GM23248 (cell line): ENCODE results near the gene ETFA. TPM values are rescaled to one million over a fixed set of nuclear protein-coding genes. Genes with fewer than 3 reads are reported as not detected.

Experiments
- DNase-seq: peaks from one replicate; pipeline ENCODE4 v3.0.0-alpha.2; 2015
- H2AFZ ChIP-seq: fragments of 200-600 bp; sonication (generic); 2 replicates; pipeline ENCODE4 v1.6.1; 2016; ENCODE audit warnings: antibody characterized with exemption
- H3F3A ChIP-seq: fragments of 200-600 bp; sonication (generic); 2 replicates; pipeline ENCODE4 v1.6.1; 2016; ENCODE audit warnings: mild to moderate bottlenecking, antibody characterized with exemption, mixed run types; ENCODE audit not compliant: insufficient read depth
- H3K27ac ChIP-seq: fragments of 200-600 bp; sonication (generic); 2 replicates; pipeline ENCODE4 v1.5.1; 2016; ENCODE audit warnings: mild to moderate bottlenecking
- H3K27me3 ChIP-seq: fragments of 200-600 bp; sonication (generic); replicated peaks from 2 replicates; pipeline ENCODE4 v1.6.1; 2016; ENCODE audit warnings: mild to moderate bottlenecking; ENCODE audit not compliant: insufficient read depth
- H3K36me3 ChIP-seq: fragments of 200-600 bp; sonication (generic); 2 replicates; pipeline ENCODE4 v1.6.1; 2016; ENCODE audit warnings: low read depth, mild to moderate bottlenecking
- H3K4me1 ChIP-seq: fragments of 200-600 bp; sonication (generic); 2 replicates; pipeline ENCODE4 v1.6.1; 2016; ENCODE audit warnings: mild to moderate bottlenecking; ENCODE audit not compliant: insufficient read depth
- H3K4me2 ChIP-seq: fragments of 200-600 bp; sonication (generic); one replicate; pipeline ENCODE4 v1.6.1; 2016; ENCODE audit warnings: mild to moderate bottlenecking; ENCODE audit not compliant: unreplicated experiment
- H3K4me3 ChIP-seq: fragments of 200-600 bp; sonication (generic); 2 replicates; pipeline ENCODE4 v1.5.1; 2016; ENCODE audit warnings: mild to moderate bottlenecking
- H3K79me2 ChIP-seq: fragments of 200-600 bp; sonication (generic); 2 replicates; pipeline ENCODE4 v1.6.1; 2016; ENCODE audit warnings: mild to moderate bottlenecking; ENCODE audit not compliant: insufficient read depth
- H3K9ac ChIP-seq: fragments of 200-600 bp; sonication (generic); 2 replicates; pipeline ENCODE4 v1.6.1; 2016; ENCODE audit warnings: mild to moderate bottlenecking
- H3K9me2 ChIP-seq: fragments of 200-600 bp; sonication (generic); 2 replicates; pipeline ENCODE4 v1.6.1; 2016; ENCODE audit warnings: mixed run types, mild to moderate bottlenecking, moderate library complexity; ENCODE audit not compliant: insufficient read depth
- H3K9me3 ChIP-seq: fragments of 200-600 bp; sonication (generic); one replicate; pipeline ENCODE4 v1.6.1; 2017; ENCODE audit warnings: low read depth
- H4K20me1 ChIP-seq: fragments of 200-600 bp; sonication (generic); 2 replicates; pipeline ENCODE4 v1.6.0; 2016; ENCODE audit not compliant: insufficient read depth
- EZH2 ChIP-seq: fragments of 200-600 bp; sonication (generic); IDR thresholded peaks from 2 replicates; pipeline ENCODE4 v1.6.1; 2018; ENCODE audit warnings: antibody characterized with exemption, mild to moderate bottlenecking; ENCODE audit not compliant: insufficient read depth, poor library complexity, severe bottlenecking
- EZH2phosphoT487 ChIP-seq: fragments of 200-600 bp; sonication (generic); IDR thresholded peaks from 2 replicates; pipeline ENCODE4 v1.6.1; 2018; ENCODE audit warnings: antibody characterized with exemption, moderate library complexity, mild to moderate bottlenecking, low read depth; ENCODE audit not compliant: insufficient read depth
- WGBS, 2 experiments: methylation state at CpG; one replicate each; pipeline ENCODE4 v1.1.6; 2015 to 2017; ENCODE audit warnings: low lambda C conversion rate in 2 of 2, low coverage in 1 of 2; ENCODE audit errors: missing lambda C conversion rate in 2 of 2; 5-methylcytosine and 5-hydroxymethylcytosine counted together
- in situ Hi-C: fragments of 300-500 bp; cut with MboI; formaldehyde crosslinking; loops from 2 replicates; pipeline ENCODE4 v1.15.0; 2020
- polyA plus RNA-seq: library from polyadenylated mRNA; unstranded; fragments of >200 nt; fragmentation: Nextera tagmentation; extraction: Ambion mirVana; gene quantifications from 2 replicates; pipeline ENCODE4 v1.2.1, GENCODE V29; 2016
- total RNA-seq: library from RNA; depleted of rRNA; stranded (reverse); fragments of >200 nt; shearing (Covaris generic); gene quantifications from 2 replicates; pipeline ENCODE4 v1.2.3, GENCODE V29; 2014

Gene ETFA
- total and polyA plus RNA-seq, 2 experiments from 2014 or later = 94.8 to 141 TPM

DNA sequence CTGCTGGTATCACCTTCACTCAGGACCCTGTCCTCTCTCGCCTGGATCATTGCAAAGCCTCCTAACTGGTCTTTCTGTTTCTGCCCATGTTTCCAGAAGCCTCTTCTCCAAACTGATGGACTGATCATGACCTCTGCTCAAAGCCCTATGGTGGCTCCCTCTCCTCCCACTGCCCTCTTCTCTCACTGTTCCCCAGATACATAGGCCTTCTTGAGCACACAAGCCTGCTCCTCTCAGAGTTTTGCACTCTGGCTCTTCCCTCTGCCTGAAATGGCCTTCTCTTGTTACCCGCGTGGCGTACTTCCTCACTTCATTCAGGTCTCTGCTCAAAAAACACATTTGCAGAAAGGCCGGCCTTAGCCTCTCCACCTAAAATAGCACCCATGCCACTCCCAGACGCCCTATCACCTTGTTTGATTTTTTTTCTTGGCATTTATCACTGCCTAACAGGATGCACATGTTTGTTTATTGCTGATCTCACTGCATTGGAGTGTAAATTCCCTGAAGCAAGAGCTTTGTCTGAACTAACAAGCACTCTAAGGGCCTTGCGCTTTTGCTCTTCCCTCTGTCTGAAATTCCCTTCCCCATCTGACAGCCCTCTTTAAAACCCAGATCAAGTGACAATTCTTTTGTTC, 1.4 kb upstream of the ETFA start:
- Histone ChIP-seq H3K4me3 (no peak overlapping the region), H4K20me1 (0 out of 2 replicates have a peak, but pooled peaks cover 6% of the 10 kb centered on the region), H3K9me2 (no peaks in the 10 kb centered on the region), H3K4me2 (no peak overlapping the region), H3K36me3 (no peaks in the 10 kb centered on the region), H3K79me2 (peaks cover 35% of the 10 kb centered on the region), H3K9me3 (no peaks in the 10 kb centered on the region), H3F3A (peaks cover 9% of the 10 kb centered on the region; the same call in 1 of the 2 replicates), H3K4me1 (peaks cover 6% of the 10 kb centered on the region; the same call in 1 of the 2 replicates), H3K27me3 (no peaks in the 10 kb centered on the region), H3K27ac (no peak overlapping the region), H2AFZ (peak overlapping the region; percentile 44; the same call in 1 of the 2 replicates), H3K9ac (no peak overlapping the region)
- TF ChIP-seq EZH2phosphoT487 (no peak), EZH2 (no peak)
- in situ Hi-C loops = no loop called here
- peak; percentile 36 for DNase-seq
- WGBS, 2 experiments = 76 to 78% methylated on average over 7 of the region's 7 CpGs

DNA sequence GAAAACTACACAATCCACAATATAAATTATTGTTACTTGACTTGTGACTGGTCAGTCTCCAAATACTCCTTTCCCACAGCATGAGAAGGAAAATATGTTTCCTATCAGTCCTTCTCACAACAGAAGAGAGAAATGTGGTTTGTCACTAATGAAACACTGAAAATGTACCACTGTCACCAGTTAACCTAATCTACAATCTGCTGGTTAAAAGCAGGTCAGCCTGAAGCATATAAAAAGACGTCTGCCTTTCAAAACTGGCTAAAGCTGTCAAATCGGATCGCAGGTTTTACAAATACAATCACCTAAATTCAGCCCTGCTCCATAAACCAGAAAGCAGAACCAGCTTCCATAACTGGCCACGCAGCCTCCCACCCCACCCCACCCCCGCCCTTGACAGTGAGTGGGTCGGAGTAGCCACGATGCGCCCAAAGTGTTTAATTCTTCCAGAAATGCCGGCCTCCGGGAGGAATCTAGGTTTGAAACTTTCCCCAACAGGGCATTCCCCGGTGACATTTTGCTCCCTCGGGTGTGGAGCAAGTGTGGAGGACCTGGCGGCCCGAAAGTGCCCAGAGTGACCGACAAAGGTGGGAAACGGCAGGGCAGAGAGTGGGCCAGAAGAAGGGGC, 682 bp downstream of the ETFA start:
- Histone ChIP-seq H3K4me3 (peak overlapping the region; percentile 87), H3K9me3 (no peaks in the 10 kb centered on the region), H3K4me2 (peak overlapping the region; percentile 85), H3K27ac (peak overlapping the region; percentile 91), H3F3A (peaks cover 9% of the 10 kb centered on the region; the same call in 1 of the 2 replicates), H3K4me1 (peaks cover 6% of the 10 kb centered on the region; the same call in 1 of the 2 replicates), H2AFZ (peak overlapping the region; percentile 88), H4K20me1 (peaks cover 10% of the 10 kb centered on the region; the same call in 1 of the 2 replicates), H3K9ac (peak overlapping the region; percentile 98), H3K36me3 (no peaks in the 10 kb centered on the region), H3K9me2 (no peaks in the 10 kb centered on the region), H3K79me2 (peaks cover 55% of the 10 kb centered on the region), H3K27me3 (no peaks in the 10 kb centered on the region)
- peak; percentile 66 for DNase-seq
- in situ Hi-C loops = no loop called here
- 0 to 1% methylated on average over 16 of the region's 16 CpGs for WGBS, 2 experiments
- TF ChIP-seq EZH2 = no peak
- TF ChIP-seq EZH2phosphoT487 = no peak

DNA sequence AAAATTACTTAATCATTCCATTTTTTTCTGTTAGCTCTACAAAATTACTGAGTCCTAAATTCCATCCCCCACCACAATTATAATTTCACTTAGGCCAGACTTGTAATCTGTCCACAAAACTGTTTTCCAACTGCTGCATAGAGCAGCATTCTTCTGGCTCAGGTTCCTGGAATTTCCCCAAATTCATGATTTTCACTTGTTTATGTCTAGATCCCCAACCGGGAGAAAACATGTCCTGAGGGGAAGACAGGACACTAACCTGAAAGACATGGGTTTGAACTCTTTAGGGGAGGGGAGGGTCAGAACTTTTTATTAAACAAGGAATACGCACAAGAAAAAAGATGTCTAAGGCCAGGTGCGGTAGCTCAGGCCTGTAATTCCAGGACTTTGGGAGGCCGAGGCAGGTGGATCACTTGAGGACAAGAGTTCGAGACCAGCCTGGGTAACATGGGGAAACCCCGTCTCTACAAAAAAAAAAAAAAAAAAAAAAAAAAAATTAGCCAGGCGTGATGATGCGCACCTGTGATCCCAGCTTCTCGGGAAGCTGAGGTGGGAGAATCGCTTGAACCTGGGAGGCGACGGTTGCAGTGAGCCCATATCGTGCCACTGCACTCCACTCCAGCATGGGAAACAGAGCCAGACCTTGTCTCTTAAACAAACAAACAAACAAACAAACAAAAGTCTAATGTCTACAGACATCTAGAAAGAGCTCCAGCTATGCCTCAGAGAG, 1.5 kb downstream of the ETFA start:
- WGBS, 2 experiments = 71 to 77% methylated on average over 9 to 13 of the region's 13 CpGs
- Histone ChIP-seq H3K79me2 (peaks cover 64% of the 10 kb centered on the region), H3K9me3 (no peaks in the 10 kb centered on the region), H3K36me3 (no peaks in the 10 kb centered on the region), H3K9me2 (no peaks in the 10 kb centered on the region), H3K4me2 (peak overlapping the region; percentile 85), H3K27me3 (no peaks in the 10 kb centered on the region), H2AFZ (no peak overlapping the region), H3F3A (peaks cover 9% of the 10 kb centered on the region; the same call in 1 of the 2 replicates), H3K27ac (peak overlapping the region; percentile 91), H4K20me1 (peaks cover 10% of the 10 kb centered on the region; the same call in 1 of the 2 replicates), H3K9ac (peak overlapping the region; percentile 98), H3K4me1 (peaks cover 6% of the 10 kb centered on the region; the same call in 1 of the 2 replicates), H3K4me3 (peak overlapping the region; percentile 87)
- TF ChIP-seq EZH2 = no peak
- no peak for TF ChIP-seq EZH2phosphoT487
- in situ Hi-C loops = no loop called here
- peak; percentile 31 for DNase-seq

DNA sequence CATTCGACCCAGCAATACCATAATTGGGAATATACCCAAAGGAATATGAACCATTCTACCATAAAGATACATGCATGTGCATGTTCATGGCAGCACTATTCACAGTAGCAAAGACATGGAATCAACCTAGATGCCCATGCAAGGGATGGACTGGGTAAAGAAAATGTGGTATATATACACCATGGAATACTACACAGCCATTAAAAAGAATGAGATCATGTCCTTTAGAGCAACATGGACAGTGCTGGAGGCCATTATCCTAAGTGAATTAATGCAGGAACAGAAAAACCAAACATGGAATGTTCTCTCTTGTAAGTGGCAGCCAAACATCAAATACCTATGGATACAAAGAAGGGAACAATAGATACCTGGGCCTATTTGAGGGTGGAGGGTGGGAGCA, 7.4 kb downstream of the ETFA start:
- DNase-seq = no peak
- Histone ChIP-seq H3K9me2 (no peaks in the 10 kb centered on the region), H3F3A (no peaks in the 10 kb centered on the region), H3K9me3 (no peaks in the 10 kb centered on the region), H3K4me2 (no peak overlapping the region), H3K4me3 (no peak overlapping the region), H3K27ac (no peak overlapping the region), H3K4me1 (no peaks in the 10 kb centered on the region), H3K27me3 (no peaks in the 10 kb centered on the region), H3K36me3 (no peaks in the 10 kb centered on the region), H4K20me1 (peaks cover 19% of the 10 kb centered on the region; the same call in 1 of the 2 replicates), H3K9ac (no peak overlapping the region), H2AFZ (no peak overlapping the region), H3K79me2 (peaks cover 100% of the 10 kb centered on the region)
- in situ Hi-C loops = no loop called here
- no peak for TF ChIP-seq EZH2
- no peak for TF ChIP-seq EZH2phosphoT487
- WGBS, 2 experiments = 40 to 48% methylated on average over 1 of the region's 1 CpG
